Right atrium auricular region (tissue), 2 donors: ENCODE results near the gene AIFM3. TPM values are rescaled to one million over a fixed set of nuclear protein-coding genes. Genes with fewer than 3 reads are reported as not detected.

ENCODE experiments used
- DNase-seq: peaks from one replicate; pipeline ENCODE4 v3.0.0-alpha.2; 2019; ENCODE audit warnings: low spot score
- H3K27ac ChIP-seq, 2 donors: fragments of 200-600 bp; sonication (generic); 1 replicate in 1 of 2; 2 replicates in 1 of 2; pipeline ENCODE4 v1.5.1; 2016 to 2019
- H3K27me3 ChIP-seq, 2 donors: fragments of 200-600 bp; sonication (generic); one replicate each; pipeline versions ENCODE4 v1.5.1 to v1.6.0; 2017 to 2019
- H3K36me3 ChIP-seq: fragments of 200-600 bp; sonication (generic); one replicate; pipeline ENCODE4 v1.5.1; 2016
- H3K4me1 ChIP-seq, 2 donors: fragments of 200-600 bp; sonication (generic); one replicate each; pipeline versions ENCODE4 v1.5.1 to v1.6.0; 2017 to 2019
- H3K4me3 ChIP-seq, 2 donors: fragments of 200-600 bp; sonication (generic); 1 replicate in 1 of 2; 2 replicates in 1 of 2; pipeline ENCODE4 v1.5.1; 2017 to 2019; ENCODE audit warnings: mild to moderate bottlenecking in 1 of 2, moderate library complexity in 1 of 2
- H3K9me3 ChIP-seq, 2 donors: fragments of 200-600 bp; sonication (generic); one replicate each; pipeline ENCODE4 v1.5.1; 2019
- total RNA-seq, 2 donors: library from RNA; depleted of rRNA; stranded (reverse); fragments of >200 nt; gene quantifications; one replicate each; pipeline ENCODE4 v1.1.0, GENCODE V29; 2016
- TF ChIP-seq, protein P1 (sequence below), 2 donors: fragments of 200-600 bp; sonication (generic); IDR thresholded peaks; one replicate each; pipeline ENCODE4 v1.5.1; 2019; ENCODE audit warnings: antibody characterized with exemption in 2 of 2

Gene AIFM3
- total RNA-seq, 2 donors from 2014 or later, result 0.75 to 1.0 TPM

GRCh38 chr22:21022955-21023614 is 56.0 kb downstream of the AIFM3 start:
- TF ChIP-seq, protein P1, sequence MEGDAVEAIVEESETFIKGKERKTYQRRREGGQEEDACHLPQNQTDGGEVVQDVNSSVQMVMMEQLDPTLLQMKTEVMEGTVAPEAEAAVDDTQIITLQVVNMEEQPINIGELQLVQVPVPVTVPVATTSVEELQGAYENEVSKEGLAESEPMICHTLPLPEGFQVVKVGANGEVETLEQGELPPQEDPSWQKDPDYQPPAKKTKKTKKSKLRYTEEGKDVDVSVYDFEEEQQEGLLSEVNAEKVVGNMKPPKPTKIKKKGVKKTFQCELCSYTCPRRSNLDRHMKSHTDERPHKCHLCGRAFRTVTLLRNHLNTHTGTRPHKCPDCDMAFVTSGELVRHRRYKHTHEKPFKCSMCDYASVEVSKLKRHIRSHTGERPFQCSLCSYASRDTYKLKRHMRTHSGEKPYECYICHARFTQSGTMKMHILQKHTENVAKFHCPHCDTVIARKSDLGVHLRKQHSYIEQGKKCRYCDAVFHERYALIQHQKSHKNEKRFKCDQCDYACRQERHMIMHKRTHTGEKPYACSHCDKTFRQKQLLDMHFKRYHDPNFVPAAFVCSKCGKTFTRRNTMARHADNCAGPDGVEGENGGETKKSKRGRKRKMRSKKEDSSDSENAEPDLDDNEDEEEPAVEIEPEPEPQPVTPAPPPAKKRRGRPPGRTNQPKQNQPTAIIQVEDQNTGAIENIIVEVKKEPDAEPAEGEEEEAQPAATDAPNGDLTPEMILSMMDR (IDR thresholded peaks at IDR 0.05), result no peak
- H3K4me1 ChIP-seq, result peaks cover 0 to 7% of the 10 kb centered on the region in 2 donors
- DNase-seq, result no peak
- no peaks in the 10 kb centered on the region for H3K36me3 ChIP-seq
- H3K4me3 ChIP-seq, result no peak overlapping the region
- H3K27ac ChIP-seq, result no peak overlapping the region
- H3K9me3 ChIP-seq, result no peaks in the 10 kb centered on the region
- H3K27me3 ChIP-seq, result no peaks in the 10 kb centered on the region

GRCh38 chr22:21025266-21025665 is 58.2 kb downstream of the AIFM3 start:
- Histone ChIP-seq H3K4me3 (no peak overlapping the region), H3K27me3 (no peaks in the 10 kb centered on the region), H3K9me3 (no peaks in the 10 kb centered on the region), H3K4me1 (peaks cover 0 to 7% of the 10 kb centered on the region in 2 donors), H3K27ac (no peak overlapping the region), H3K36me3 (no peaks in the 10 kb centered on the region)
- TF ChIP-seq, protein P1 (IDR thresholded peaks at IDR 0.05), result no peak
- no peak for DNase-seq

- no peak overlapping the region for H3K4me3 ChIP-seq
- TF ChIP-seq, protein P1 (IDR thresholded peaks at IDR 0.05), result no peak
- H3K36me3 ChIP-seq, result no peaks in the 10 kb centered on the region
- peaks cover 0 to 7% of the 10 kb centered on the region in 2 donors for H3K4me1 ChIP-seq
- H3K27me3 ChIP-seq, result no peaks in the 10 kb centered on the region
- no peak overlapping the region for H3K27ac ChIP-seq
- DNase-seq, result no peak
- H3K9me3 ChIP-seq, result no peaks in the 10 kb centered on the region
Measured at GRCh38 chr22:21025763-21026755, 59.0 kb downstream of the AIFM3 start.

DNA sequence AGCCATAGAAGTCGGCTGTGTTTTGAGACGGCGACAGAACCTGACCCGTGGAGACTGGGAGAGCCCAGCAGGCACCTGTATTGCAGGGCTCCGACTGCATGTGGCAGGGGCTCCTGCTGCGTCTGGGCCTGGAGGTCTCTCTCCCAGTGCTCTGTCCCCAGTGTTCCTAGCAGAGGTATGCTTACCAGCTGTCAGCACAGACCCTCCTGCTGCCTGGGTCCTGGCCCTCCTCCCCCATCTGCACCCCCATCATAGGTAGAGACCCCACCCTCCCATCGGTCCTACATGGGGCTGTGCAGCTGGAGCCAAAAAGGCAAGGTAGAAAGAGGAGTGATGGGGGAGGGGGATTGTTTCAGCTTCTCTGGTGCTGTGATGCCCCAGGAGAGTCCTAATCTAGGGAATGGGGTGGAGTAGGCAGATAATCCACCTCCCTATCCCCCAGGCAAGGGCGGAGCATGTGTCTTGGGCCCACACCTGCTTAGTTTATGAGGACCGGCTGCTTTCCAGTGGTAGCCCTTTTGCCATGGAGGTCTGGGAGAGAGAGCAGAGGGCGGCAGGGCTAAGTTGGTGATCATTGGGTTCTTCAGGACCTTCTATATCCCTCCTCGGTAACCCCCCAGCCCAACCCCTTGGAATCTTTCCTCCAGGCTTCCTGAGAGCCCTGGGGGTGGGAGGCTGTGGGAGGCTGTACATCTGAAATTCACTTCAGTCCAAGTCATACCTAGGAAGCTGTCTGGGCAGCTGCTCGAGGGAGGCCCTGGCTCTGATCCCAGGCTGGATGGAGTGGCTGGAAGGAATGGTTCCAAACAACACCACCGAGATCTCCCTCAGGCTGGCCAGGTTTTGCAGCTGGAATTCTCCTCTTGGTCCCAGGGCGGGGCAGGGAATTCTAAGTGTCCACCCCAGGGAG is 60.0 kb downstream of the AIFM3 start:
- Histone ChIP-seq H3K27ac (no peak overlapping the region), H3K27me3 (peaks cover 2% of the 10 kb centered on the region in 2 donors)
- DNase-seq, result no peak

More for the DNA sequence above, 60.0 kb downstream of the AIFM3 start:
- no peaks in the 10 kb centered on the region for H3K36me3 ChIP-seq
- peaks cover 0 to 13% of the 10 kb centered on the region in 2 donors for H3K4me1 ChIP-seq
- H3K9me3 ChIP-seq, result no peaks in the 10 kb centered on the region
- TF ChIP-seq, protein P1 (IDR thresholded peaks at IDR 0.05), result no peak
- no peak overlapping the region for H3K4me3 ChIP-seq
